HG02759 (cell line): ENCODE data around the gene HBA2.
"Not testable (repeated sequence)": the region's sequence is repeated elsewhere in the genome, so short reads cannot be mapped to it uniquely, and the experiment has no call there.

Source experiments
- ATAC-seq: cut with Tn5 transposase; IDR thresholded peaks from one replicate; pipeline ENCODE4 v1.9.1; 2021; ENCODE audit warnings: mild to moderate bottlenecking, moderate library complexity; ENCODE audit not compliant: unreplicated experiment

Gene HBA2

DNA sequence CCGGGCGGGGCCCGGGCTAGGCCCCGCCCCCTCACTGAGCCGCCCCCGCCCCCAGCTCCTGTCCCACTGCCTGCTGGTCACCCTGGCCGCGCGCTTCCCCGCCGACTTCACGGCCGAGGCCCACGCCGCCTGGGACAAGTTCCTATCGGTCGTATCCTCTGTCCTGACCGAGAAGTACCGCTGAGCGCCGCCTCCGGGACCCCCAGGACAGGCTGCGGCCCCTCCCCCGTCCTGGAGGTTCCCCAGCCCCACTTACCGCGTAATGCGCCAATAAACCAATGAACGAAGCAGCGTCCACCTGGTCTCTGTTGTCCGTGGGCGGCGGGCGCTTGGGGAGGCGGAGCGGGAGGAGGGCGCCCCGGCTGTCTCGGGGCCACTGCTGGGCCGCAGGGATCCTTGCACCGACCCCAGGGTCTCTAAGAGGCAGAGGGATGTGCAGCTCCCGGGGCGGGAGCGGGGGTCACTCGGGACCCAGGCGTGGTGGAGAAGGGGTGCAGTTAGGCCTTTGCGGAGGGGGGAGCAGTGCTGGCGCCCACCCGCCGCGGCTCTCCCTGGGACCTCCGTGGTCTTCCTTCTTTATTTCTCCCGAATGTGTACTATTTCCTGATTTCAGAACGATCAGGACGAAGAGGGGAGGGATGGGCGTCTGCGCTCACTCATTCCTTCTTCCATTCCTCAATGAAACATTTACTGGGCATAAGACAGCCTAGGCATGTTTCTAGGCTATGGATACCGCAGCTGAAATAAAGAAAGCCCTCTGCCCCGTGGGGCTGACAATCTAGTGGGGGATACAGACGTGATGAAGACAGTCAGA lies 18.3 kb upstream of the HBA2 start:
- no peak for ATAC-seq

DNA sequence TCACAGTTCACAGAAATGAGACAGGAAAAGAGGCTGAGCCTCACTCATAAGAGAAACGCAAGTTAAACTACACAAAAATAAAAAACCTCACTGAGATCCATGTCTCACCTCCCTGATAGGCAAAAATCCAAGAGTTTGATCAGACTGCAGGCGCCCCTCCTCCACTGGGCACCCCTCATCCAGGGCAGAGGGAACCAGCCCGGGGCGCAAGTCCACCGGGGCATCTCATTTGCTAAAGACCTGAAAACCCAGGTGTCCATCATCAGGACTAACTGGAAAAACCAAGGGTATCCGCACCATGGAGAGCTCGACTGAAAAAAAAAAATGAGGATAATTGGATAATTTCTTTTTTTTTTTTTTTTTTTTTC lies 17.7 kb upstream of the HBA2 start:
- ATAC-seq = no peak

DNA sequence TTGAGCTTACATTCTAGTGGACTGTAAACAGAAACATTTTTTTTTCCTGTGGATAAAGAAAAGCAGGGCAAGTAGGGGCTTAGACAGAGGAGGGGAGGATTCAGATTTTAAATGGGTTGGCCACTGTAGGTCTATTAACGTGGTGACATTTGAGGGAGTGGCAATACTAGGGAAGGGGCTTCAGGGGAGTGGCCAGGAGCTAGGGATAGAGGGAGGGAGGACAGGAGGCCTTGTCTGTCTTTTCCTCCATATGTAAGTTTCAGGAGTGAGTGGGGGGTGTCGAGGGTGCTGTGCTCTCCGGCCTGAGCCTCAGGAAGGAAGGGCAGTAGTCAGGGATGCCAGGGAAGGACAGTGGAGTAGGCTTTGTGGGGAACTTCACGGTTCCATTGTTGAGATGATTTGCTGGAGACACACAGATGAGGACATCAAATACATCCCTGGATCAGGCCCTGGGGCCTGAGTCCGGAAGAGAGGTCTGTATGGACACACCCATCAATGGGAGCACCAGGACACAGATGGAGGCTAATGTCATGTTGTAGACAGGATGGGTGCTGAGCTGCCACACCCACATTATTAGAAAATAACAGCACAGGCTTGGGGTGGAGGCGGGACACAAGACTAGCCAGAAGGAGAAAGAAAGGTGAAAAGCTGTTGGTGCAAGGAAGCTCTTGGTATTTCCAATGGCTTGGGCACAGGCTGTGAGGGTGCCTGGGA lies 13.4 kb upstream of the HBA2 start:
- no peak for ATAC-seq

DNA sequence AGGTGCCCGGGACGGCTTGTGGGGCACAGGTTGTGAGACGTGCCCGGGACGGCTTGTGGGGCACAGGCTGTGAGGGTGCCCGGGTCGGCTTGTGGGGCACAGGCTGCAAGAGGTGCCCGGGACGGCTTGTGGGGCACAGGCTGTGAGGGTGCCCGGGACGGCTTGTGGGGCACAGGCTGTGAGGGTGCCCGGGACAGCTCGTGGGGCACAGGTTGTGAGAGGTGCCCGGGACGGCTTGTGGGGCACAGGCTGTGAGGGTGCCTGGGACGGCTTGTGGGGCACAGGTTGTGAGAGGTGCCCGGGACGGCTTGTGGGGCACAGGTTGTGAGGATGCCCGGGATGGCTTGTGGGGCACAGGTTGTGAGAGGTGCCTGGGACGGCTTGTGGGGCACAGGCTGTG lies 12.4 kb upstream of the HBA2 start:
- ATAC-seq = not testable (repeated sequence)

DNA sequence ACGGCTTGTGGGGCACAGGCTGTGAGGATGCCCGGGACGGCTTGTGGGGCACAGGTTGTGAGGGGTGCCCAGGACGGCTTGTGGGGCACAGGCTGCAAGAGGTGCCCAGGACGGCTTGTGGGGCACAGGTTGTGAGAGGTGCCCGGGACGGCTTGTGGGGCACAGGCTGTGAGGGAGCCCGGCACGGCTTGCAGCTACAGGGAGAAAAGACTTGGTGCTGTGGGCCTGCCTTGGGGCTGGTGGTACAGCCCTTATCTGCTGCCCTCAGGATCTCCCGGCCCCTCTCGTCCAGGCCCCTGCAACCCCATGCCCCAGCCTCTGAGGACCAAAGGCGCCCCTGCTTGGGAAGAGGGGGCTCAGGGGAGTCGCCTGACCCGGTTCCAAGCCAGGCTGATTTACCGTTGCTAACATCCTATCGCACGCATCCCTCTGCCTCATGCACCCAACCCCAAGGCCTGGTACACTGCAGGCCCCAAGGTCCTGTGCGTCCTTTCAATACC lies 11.9 kb upstream of the HBA2 start:
- ATAC-seq = no peak

DNA sequence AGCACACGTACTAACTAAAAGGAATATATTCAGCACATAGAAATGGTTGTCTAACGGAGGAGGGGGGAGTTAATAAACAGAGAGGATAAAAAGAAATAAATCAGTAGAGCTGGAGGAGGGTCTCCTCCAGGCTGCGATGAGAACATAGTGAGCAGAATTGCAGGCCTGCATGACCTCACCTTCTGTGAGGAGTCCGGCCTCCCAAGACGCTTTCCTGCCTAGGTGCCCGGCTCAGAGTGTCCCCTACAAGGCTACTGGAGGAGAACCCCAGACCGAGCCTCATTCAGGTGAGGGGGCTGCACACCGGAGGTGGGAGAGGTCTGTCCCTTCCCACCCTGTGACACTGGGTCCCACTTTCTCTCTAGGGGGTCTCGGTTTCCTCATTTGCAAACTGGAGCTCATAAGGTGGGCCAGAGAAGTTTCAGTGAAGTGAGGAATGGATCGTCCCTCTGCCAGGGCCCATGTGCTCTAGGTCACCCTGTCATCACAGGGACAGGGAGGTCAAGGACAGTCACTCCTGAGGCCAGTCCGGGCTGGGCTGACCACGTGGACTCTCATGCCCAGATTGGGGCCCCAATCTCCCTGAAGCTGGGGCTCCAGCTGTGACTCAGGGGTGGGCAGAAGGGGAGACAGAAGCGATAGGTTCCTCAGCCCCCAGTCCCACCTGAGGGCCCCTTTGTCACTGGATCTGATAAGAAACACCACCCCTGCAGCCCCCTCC lies 10.2 kb upstream of the HBA2 start:
- ATAC-seq = no peak

DNA sequence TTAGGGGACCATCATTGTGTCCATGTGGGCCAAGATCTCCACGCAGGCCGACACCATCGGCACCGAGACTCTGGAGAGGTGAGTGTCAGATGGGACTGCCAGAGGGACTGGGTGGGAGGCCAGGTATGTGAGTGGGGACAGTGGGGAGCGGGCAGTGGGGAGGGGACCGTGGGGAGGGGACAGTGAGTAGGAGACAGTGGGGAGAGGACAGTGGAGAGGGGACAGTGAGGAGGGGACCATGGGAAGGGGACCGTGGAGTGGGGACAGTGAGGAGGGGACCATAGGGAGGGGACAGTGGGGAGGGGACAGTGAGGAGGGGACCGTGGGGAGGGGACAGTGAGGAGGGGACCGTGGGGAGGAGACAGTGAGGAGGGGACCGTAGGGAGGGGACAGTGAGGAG lies 9.5 kb upstream of the HBA2 start:
- ATAC-seq = not testable (repeated sequence)

DNA sequence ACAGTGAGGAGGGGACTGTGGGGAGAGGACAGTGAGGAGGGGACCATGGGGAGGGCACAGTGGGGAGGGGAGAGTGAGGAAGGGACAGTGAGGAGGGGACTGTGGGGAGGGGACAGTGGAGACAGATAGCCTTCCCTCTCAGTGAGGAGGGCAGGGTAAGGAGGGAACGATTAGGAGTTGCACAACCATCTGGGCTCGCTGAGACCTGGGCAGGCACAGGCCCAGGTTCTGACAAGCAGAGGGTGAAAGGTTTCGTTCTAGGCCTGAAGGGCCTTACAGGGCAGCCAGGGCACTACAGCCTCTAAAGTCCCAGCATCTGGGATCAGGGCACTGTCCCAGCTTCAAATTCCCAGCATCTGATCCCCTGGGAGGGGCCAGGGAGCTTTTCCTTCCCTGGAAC lies 9.0 kb upstream of the HBA2 start:
- not testable (repeated sequence) for ATAC-seq

DNA sequence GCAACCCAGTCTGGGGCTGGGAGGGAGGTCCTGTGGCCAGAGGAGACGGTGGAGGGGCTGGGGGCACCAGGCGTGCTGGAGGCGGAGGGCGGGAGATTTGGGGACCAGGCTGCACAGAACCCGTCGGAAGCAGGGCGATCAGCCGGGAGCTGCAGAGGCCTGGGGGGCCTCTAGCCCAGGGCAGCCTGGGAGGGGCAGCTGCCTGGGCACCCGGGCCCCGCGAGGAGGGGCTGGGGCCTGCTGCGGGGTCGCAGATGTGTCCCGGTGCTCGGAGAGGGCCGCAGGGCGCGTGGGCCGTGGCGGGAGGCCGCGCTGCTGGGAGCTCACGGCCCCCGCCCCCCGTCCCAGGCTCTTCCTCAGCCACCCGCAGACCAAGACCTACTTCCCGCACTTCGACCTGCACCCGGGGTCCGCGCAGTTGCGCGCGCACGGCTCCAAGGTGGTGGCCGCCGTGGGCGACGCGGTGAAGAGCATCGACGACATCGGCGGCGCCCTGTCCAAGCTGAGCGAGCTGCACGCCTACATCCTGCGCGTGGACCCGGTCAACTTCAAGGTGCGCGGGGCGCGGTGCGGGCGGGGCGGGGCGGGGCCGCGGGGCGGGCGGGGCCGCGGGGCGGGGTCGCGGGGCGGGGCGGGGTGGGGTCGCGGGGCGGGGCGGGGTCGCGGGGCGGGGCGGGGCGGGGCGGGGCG lies 8.4 kb upstream of the HBA2 start:
- ATAC-seq = not testable (repeated sequence)

DNA sequence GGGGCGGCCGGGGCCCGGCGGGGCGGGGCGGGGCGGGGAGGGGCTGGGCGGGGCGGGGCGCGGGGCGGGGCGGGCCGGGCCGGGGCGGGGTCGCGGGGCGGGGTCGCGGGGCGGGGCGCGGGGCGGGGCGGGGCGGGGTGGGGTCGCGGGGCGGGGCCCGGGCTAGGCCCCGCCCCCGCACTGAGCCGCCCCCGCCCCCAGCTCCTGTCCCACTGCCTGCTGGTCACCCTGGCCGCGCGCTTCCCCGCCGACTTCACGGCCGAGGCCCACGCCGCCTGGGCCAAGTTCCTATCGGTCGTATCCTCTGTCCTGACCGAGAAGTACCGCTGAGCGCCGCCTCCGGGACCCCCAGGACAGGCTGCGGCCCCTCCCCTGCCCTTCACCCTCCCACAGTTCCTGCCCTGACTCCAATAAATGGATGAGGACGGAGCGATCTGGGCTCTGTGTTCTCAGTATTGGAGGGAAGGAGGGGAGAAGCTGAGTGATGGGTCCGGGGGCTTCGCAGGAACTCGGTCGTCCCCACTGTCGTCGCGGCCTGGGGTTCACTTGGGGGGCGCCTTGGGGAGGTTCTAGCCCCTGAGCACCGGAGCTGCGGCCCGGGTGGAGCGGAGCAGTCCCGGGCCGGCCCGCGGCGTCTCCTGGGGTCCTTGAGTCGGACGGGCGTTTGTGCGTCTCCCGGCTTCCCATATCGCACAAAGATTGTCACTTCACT lies 7.7 kb upstream of the HBA2 start:
- no peak for ATAC-seq

DNA sequence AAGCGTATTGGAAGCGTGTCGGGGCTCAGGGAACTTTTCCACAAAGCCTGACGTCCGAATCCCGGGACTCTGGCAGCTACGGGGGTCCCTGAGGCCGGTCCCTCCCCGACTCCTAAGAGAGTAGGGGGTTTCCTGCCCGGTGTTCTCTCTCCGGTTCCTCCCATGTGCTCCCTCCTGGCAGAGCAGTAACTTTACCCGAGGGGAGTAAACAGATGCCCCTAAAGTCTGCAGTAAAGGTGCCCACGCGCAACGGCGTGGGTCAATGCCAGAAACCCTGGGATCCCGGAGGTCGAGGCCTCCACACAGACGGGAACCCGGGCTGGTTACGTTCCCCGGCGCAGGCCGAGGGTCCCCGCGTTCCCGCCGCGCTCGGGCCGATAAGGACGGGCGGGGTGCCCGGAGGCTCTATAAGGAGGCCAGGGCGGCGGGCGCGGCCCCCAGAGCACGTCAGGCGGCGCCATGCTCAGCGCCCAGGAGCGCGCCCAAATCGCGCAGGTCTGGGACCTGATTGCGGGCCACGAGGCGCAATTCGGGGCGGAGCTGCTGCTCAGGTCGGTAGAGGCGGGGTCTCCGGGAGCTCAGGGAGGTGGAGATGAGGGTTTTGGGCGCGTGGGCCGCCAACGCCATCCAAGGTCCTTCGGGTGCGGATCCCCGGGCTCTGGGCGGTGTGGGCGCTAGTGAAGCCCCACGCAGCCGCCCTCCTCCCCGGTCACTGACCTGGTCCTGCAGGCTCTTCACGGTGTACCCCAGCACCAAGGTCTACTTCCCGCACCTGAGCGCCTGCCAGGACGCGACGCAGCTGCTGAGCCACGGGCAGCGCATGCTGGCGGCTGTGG lies 6.9 kb upstream of the HBA2 start, which contains the start of gene HBM:
Gene HBM, plus strand, starts transcription at position 440 of the 836 bp plus-strand sequence. Its CDS starts 20 bp downstream, at position 460.
- ATAC-seq = no peak

DNA sequence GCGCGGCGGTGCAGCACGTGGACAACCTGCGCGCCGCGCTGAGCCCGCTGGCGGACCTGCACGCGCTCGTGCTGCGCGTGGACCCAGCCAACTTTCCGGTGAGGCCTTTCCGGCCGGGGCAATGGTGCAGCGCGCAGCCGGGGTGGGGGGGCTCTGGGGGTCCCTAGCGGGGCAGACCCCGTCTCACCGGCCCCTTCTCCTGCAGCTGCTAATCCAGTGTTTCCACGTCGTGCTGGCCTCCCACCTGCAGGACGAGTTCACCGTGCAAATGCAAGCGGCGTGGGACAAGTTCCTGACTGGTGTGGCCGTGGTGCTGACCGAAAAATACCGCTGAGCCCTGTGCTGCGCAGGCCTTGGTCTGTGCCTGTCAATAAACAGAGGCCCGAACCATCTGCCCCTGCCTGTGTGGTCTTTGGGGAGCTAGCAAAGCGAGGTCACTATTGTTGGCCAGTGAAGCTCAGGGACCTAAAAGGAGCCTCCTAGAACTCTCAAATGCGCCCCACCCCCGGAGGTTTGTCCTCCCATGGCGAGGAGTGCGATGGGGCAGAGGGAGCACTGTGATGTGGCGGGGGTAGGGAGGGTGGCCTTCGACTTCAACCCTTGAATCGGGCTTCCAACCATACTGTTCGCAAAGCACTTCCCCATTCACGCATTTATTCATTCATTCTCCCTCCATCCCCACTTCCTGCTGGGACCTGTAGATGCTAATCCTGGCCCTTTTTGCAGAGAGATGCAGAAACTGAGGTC lies 6.1 kb upstream of the HBA2 start:
- no peak for ATAC-seq

DNA sequence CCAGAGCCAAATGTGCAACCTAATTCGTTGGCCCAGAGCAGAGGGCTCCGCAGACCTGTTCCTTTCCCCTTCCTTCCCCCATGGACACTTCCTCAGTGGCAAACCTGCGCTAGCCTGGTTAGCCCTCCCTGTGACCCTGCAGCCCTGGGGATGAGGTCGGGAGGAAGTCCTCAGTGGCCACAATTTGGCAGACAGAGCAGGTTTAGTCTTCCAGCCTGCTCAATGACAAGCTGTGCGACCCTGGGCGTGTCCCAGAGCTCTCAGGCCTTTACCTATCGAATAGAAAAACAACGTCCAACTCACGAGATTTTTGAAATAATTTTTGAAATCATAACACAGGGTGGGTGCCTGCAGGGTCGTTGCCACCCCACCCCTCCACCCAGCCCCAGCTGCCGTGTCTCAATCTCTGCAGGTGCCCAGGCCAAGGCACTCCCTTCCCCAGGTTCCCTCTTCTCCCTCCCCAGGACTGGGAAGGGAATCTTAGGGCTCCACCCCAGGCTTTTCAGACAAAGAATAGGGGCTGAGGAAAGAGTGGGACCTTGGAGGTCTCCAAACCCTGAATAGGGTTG lies 5.5 kb upstream of the HBA2 start:
- no peak for ATAC-seq

DNA sequence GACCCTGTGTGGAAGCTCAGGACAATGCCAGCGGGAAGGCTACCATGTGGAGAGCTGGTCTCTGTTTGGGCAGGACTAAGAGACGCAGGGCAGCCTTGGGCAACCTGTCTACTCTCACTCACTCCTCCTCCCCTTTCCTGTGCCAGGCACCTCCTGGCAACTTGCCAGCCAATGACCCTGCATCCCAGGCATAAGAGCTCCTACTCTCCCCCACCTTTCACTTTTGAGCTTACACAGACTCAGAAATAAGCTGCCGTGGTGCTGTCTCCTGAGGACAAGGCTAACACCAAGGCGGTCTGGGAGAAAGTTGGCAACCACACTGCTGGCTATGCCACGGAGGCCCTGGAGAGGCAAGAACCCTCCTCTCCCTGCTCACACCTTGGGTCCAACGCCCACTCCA lies 4.3 kb upstream of the HBA2 start:
- ATAC-seq = no peak

DNA sequence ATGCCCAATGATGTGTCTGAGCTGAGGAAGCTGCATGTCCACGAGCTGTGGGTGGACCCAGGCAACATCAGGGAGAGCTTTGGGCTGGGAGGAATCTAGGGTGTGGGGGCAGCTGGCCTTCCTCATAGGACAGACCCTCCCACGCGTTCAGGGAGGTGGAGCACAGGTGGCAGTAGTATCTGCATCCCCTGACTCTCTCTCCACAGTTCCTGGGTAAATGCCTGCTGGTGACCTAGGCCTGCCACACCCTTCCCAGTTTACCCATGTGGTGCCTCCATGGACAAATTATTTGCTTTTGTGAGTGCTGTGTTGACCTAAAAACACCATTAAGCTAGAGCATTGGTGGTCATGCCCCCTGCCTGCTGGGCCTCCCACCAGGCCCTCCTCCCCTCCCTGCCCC lies 3.7 kb upstream of the HBA2 start:
- ATAC-seq = no peak

DNA sequence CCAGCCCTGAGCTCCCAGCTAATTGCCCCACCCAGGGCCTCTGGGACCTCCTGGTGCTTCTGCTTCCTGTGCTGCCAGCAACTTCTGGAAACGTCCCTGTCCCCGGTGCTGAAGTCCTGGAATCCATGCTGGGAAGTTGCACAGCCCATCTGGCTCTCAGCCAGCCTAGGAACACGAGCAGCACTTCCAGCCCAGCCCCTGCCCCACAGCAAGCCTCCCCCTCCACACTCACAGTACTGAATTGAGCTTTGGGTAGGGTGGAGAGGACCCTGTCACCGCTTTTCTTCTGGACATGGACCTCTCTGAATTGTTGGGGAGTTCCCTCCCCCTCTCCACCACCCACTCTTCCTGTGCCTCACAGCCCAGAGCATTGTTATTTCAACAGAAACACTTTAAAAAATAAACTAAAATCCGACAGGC lies 2.6 kb upstream of the HBA2 start:
- not testable (repeated sequence) for ATAC-seq

DNA sequence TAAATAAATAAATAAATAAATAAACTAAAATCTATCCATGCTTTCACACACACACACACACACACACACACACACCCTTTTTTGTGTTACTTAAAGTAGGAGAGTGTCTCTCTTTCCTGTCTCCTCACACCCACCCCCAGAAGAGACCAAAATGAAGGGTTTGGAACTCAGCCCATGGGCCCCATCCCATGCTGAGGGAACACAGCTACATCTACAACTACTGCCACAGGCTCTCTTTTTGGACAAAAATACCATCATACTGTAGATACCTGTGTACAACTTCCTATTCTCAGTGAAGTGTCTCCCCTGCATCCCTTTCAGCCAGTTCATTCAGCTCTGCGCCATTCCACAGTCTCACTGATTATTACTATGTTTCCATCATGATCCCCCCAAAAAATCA lies 1.9 kb upstream of the HBA2 start:
- ATAC-seq = no peak

DNA sequence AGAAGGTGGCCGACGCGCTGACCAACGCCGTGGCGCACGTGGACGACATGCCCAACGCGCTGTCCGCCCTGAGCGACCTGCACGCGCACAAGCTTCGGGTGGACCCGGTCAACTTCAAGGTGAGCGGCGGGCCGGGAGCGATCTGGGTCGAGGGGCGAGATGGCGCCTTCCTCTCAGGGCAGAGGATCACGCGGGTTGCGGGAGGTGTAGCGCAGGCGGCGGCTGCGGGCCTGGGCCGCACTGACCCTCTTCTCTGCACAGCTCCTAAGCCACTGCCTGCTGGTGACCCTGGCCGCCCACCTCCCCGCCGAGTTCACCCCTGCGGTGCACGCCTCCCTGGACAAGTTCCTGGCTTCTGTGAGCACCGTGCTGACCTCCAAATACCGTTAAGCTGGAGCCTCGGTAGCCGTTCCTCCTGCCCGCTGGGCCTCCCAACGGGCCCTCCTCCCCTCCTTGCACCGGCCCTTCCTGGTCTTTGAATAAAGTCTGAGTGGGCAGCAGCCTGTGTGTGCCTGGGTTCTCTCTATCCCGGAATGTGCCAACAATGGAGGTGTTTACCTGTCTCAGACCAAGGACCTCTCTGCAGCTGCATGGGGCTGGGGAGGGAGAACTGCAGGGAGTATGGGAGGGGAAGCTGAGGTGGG lies 657 bp downstream of the HBA2 start:
- not testable (repeated sequence) for ATAC-seq
